CD8-positive, alpha-beta memory T cell (primary cell): ENCODE measurements around the gene DNM3. TPM values are rescaled to one million over a fixed set of nuclear protein-coding genes. Genes with fewer than 3 reads are reported as not detected.
"Not testable (repeated sequence)": the region's sequence is repeated elsewhere in the genome, so short reads cannot be mapped to it uniquely, and the experiment has no call there.

Experiments
- CTCF ChIA-PET: fragments of 350-600 bp; sonication (Branson Sonifier 250); formaldehyde crosslinking; loops from one replicate; lab custom pipeline; 2021; ENCODE audit warnings: antibody characterized with exemption; lab: Charles Lee
- POLR2A ChIA-PET: fragments of 350-600 bp; sonication (Branson Sonifier 250); formaldehyde crosslinking; loops from one replicate; lab custom pipeline; 2021; ENCODE audit warnings: antibody characterized with exemption; lab: Charles Lee
- DNase-seq, 5 donors: peaks; one replicate each; pipeline versions ENCODE4 v3.0.0 to v3.0.0-alpha.2; 2020 to 2022; ENCODE audit warnings: mixed read lengths in 1 of 5
- H3K27ac ChIP-seq: one replicate; pipeline ENCODE4 v1.7.0; 2013; ENCODE audit warnings: low read depth, mild to moderate bottlenecking, low read length, moderate library complexity
- H3K27me3 ChIP-seq: 2 replicates; pipeline ENCODE4 v1.7.0; 2013; ENCODE audit warnings: low read length, mild to moderate bottlenecking; ENCODE audit not compliant: insufficient read depth, poor library complexity, severe bottlenecking
- H3K36me3 ChIP-seq: 2 replicates; pipeline ENCODE4 v1.7.0; 2013; ENCODE audit warnings: mild to moderate bottlenecking, low read length, moderate library complexity; ENCODE audit not compliant: insufficient read depth
- H3K4me1 ChIP-seq: 2 replicates; pipeline ENCODE4 v1.7.0; 2013; ENCODE audit warnings: mild to moderate bottlenecking, low read length, moderate library complexity; ENCODE audit not compliant: insufficient read depth
- H3K4me3 ChIP-seq: 2 replicates; pipeline ENCODE4 v1.7.0; 2013; ENCODE audit warnings: mild to moderate bottlenecking, low read length
- H3K9me3 ChIP-seq: 2 replicates; pipeline ENCODE4 v1.7.0; 2013; ENCODE audit warnings: mild to moderate bottlenecking, low read length
- H3K27ac Mint-ChIP-seq, 8 donors: one replicate each; pipeline ENCODE4 v1.8.0; 2020 to 2021; ENCODE audit warnings: mixed read lengths in 8 of 8, mild to moderate bottlenecking in 6 of 8, inconsistent platforms in 3 of 8, moderate library complexity in 3 of 8
- H3K27me3 Mint-ChIP-seq, 2 donors: one replicate each; pipeline ENCODE4 v1.8.0; 2020 to 2021; ENCODE audit warnings: mixed read lengths in 2 of 2, mild to moderate bottlenecking in 1 of 2, moderate library complexity in 1 of 2
- H3K36me3 Mint-ChIP-seq, 3 donors: one replicate each; pipeline ENCODE4 v1.8.0; 2020 to 2021; ENCODE audit warnings: mixed read lengths in 3 of 3, inconsistent platforms in 1 of 3, mild to moderate bottlenecking in 1 of 3
- H3K4me1 Mint-ChIP-seq, 3 donors: one replicate each; pipeline ENCODE4 v1.8.0; 2020 to 2021; ENCODE audit warnings: mixed read lengths in 3 of 3, inconsistent platforms in 1 of 3, mild to moderate bottlenecking in 1 of 3
- H3K4me3 Mint-ChIP-seq, 7 donors: one replicate each; pipeline ENCODE4 v1.8.0; 2020 to 2021; ENCODE audit warnings: mixed read lengths in 7 of 7, mild to moderate bottlenecking in 6 of 7, moderate library complexity in 4 of 7, inconsistent platforms in 2 of 7
- H3K9me3 Mint-ChIP-seq, 5 donors: one replicate each; pipeline ENCODE4 v1.8.0; 2020 to 2022; ENCODE audit warnings: mixed read lengths in 5 of 5, mild to moderate bottlenecking in 3 of 5, moderate library complexity in 2 of 5, inconsistent platforms in 1 of 5
- polyA plus RNA-seq: library from polyadenylated mRNA; unstranded; fragments of 300-500 nt; fragmentation: Illumina TruSeq; gene quantifications from one replicate; pipeline ENCODE4 v1.2.3, GENCODE V29; 2021
- total RNA-seq, 2 experiments: library from RNA; stranded (reverse); gene quantifications; one replicate each; pipeline ENCODE4 v1.2.3, GENCODE V29; 2021

DNM3 gene
- total and polyA plus RNA-seq, 3 experiments from 2014 or later, result 0.29 to 0.64 (median 0.59) TPM

GRCh38 chr1:172019976-172020375 lies 178.7 kb downstream of the DNM3 start:
- no peak for DNase-seq
- Histone ChIP-seq H3K4me1 (no peaks in the 10 kb centered on the region), H3K4me3 (no peak overlapping the region), H3K9me3 (no peaks in the 10 kb centered on the region), H3K36me3 (no peaks in the 10 kb centered on the region), H3K27me3 (no peaks in the 10 kb centered on the region), H3K27ac (no peak overlapping the region)
- Mint-ChIP-seq H3K27me3 (peaks cover 13 to 52% of the 10 kb centered on the region in 2 donors), H3K4me1 (no peaks in the 10 kb centered on the region), H3K9me3 (peaks cover 0 to 6% (median 2%) of the 10 kb centered on the region in 5 donors), H3K36me3 (peaks cover 0 to 4% (median 0%) of the 10 kb centered on the region in 3 donors), H3K27ac (no peak overlapping the region), H3K4me3 (no peak overlapping the region)
- ChIA-PET CTCF (no interaction called here), POLR2A (no interaction called here)

GRCh38 chr1:172024516-172024915 lies 183.2 kb downstream of the DNM3 start:
- ChIA-PET POLR2A (no interaction called here), CTCF (no interaction called here)
- no peak overlapping the region for H3K4me3 ChIP-seq
- H3K4me1 ChIP-seq, result no peaks in the 10 kb centered on the region
- no peak overlapping the region for H3K27ac ChIP-seq
- DNase-seq, result no peak
- H3K9me3 ChIP-seq, result no peaks in the 10 kb centered on the region
- no peaks in the 10 kb centered on the region for H3K36me3 ChIP-seq
- no peak overlapping the region for H3K4me3 Mint-ChIP-seq
- no peaks in the 10 kb centered on the region for H3K4me1 Mint-ChIP-seq
- H3K27me3 ChIP-seq, result no peaks in the 10 kb centered on the region
- H3K36me3 Mint-ChIP-seq, result no peaks in the 10 kb centered on the region
- no peaks in the 10 kb centered on the region for H3K9me3 Mint-ChIP-seq
- no peak overlapping the region for H3K27ac Mint-ChIP-seq
- peaks cover 7 to 43% of the 10 kb centered on the region in 2 donors for H3K27me3 Mint-ChIP-seq

GRCh38 chr1:172024944-172025738 lies 183.8 kb downstream of the DNM3 start:
- H3K27ac Mint-ChIP-seq, H3K4me3 ChIP-seq, H3K27ac ChIP-seq, CTCF ChIA-PET, DNase-seq, H3K9me3 Mint-ChIP-seq, H3K27me3 ChIP-seq, POLR2A ChIA-PET, H3K9me3 ChIP-seq, H3K36me3 ChIP-seq, H3K36me3 Mint-ChIP-seq, H3K4me3 Mint-ChIP-seq, H3K4me1 Mint-ChIP-seq, H3K4me1 ChIP-seq: not testable (repeated sequence)
- peaks cover 7 to 37% of the 10 kb centered on the region in 2 donors for H3K27me3 Mint-ChIP-seq

GRCh38 chr1:172040466-172040865 lies 199.2 kb downstream of the DNM3 start:
- Mint-ChIP-seq H3K4me3 (no peak overlapping the region), H3K9me3 (peaks cover 0 to 3% (median 0%) of the 10 kb centered on the region in 5 donors), H3K36me3 (peaks cover 0 to 11% (median 4%) of the 10 kb centered on the region in 3 donors), H3K27me3 (peaks cover 0 to 2% of the 10 kb centered on the region in 2 donors), H3K4me1 (peaks cover 11 to 14% (median 13%) of the 10 kb centered on the region in 3 donors), H3K27ac (no peak overlapping the region)
- H3K4me3 ChIP-seq, result no peak overlapping the region
- H3K4me1 ChIP-seq, result no peaks in the 10 kb centered on the region
- POLR2A ChIA-PET, result no interaction called here
- H3K27me3 ChIP-seq, result no peaks in the 10 kb centered on the region
- no peak for DNase-seq
- H3K27ac ChIP-seq, result no peak overlapping the region
- CTCF ChIA-PET, result no interaction called here
- no peaks in the 10 kb centered on the region for H3K9me3 ChIP-seq
- H3K36me3 ChIP-seq, result no peaks in the 10 kb centered on the region

GRCh38 chr1:172041102-172041501 lies 199.8 kb downstream of the DNM3 start:
- no peaks in the 10 kb centered on the region for H3K27me3 ChIP-seq
- Mint-ChIP-seq H3K36me3 (peaks cover 0 to 11% (median 4%) of the 10 kb centered on the region in 3 donors), H3K4me1 (peaks cover 11 to 14% (median 13%) of the 10 kb centered on the region in 3 donors), H3K4me3 (no peak overlapping the region), H3K27me3 (peaks cover 0 to 2% of the 10 kb centered on the region in 2 donors), H3K27ac (no peak overlapping the region), H3K9me3 (peaks cover 0 to 3% (median 0%) of the 10 kb centered on the region in 5 donors)
- POLR2A ChIA-PET, result no interaction called here
- no peak overlapping the region for H3K27ac ChIP-seq
- no peak for DNase-seq
- H3K36me3 ChIP-seq, result no peaks in the 10 kb centered on the region
- CTCF ChIA-PET, result interaction anchor here (0.9 kb wide), 1 partner anchor 402 kb away, joined by 3 read pairs; no protein-coding TSS in a partner anchor
- H3K4me3 ChIP-seq, result no peak overlapping the region
- H3K9me3 ChIP-seq, result no peaks in the 10 kb centered on the region
- no peaks in the 10 kb centered on the region for H3K4me1 ChIP-seq

GRCh38 chr1:172041742-172042141 lies 200.4 kb downstream of the DNM3 start:
- peaks cover 11 to 14% (median 13%) of the 10 kb centered on the region in 3 donors for H3K4me1 Mint-ChIP-seq
- no peak overlapping the region for H3K4me3 Mint-ChIP-seq
- H3K36me3 Mint-ChIP-seq, result peaks cover 0 to 11% (median 4%) of the 10 kb centered on the region in 3 donors
- peaks cover 0 to 2% of the 10 kb centered on the region in 2 donors for H3K27me3 Mint-ChIP-seq
- no peaks in the 10 kb centered on the region for H3K4me1 ChIP-seq
- no peak overlapping the region for H3K27ac ChIP-seq
- ChIA-PET POLR2A (no interaction called here), CTCF (interaction anchor here (0.9 kb wide), 1 partner anchor 402 kb away, joined by 3 read pairs; no protein-coding TSS in a partner anchor)
- no peak for DNase-seq
- no peak overlapping the region for H3K27ac Mint-ChIP-seq
- H3K27me3 ChIP-seq, result no peaks in the 10 kb centered on the region
- H3K4me3 ChIP-seq, result no peak overlapping the region
- peaks cover 0 to 3% (median 0%) of the 10 kb centered on the region in 5 donors for H3K9me3 Mint-ChIP-seq
- no peaks in the 10 kb centered on the region for H3K9me3 ChIP-seq
- no peaks in the 10 kb centered on the region for H3K36me3 ChIP-seq

GRCh38 chr1:172043900-172044299 lies 202.6 kb downstream of the DNM3 start:
- no peak for DNase-seq
- Mint-ChIP-seq H3K4me1 (peaks cover 11 to 14% (median 13%) of the 10 kb centered on the region in 3 donors), H3K9me3 (peaks cover 0 to 3% (median 0%) of the 10 kb centered on the region in 5 donors), H3K4me3 (no peak overlapping the region), H3K27me3 (peaks cover 0 to 2% of the 10 kb centered on the region in 2 donors), H3K27ac (no peak overlapping the region), H3K36me3 (peaks cover 0 to 10% (median 4%) of the 10 kb centered on the region in 3 donors)
- Histone ChIP-seq H3K9me3 (no peaks in the 10 kb centered on the region), H3K27ac (no peak overlapping the region), H3K36me3 (no peaks in the 10 kb centered on the region), H3K4me1 (no peaks in the 10 kb centered on the region), H3K4me3 (no peak overlapping the region), H3K27me3 (no peaks in the 10 kb centered on the region)
- POLR2A ChIA-PET, result no interaction called here
- CTCF ChIA-PET, result interaction anchor here (1.4 kb wide), 1 partner anchor 10 kb away, joined by 4 read pairs; no protein-coding TSS in a partner anchor

- ChIA-PET POLR2A (no interaction called here), CTCF (no interaction called here)
- Mint-ChIP-seq H3K4me1 (no peaks in the 10 kb centered on the region), H3K27me3 (no peaks in the 10 kb centered on the region), H3K27ac (no peak overlapping the region), H3K4me3 (no peak overlapping the region), H3K36me3 (peaks cover 0 to 6% (median 1%) of the 10 kb centered on the region in 3 donors), H3K9me3 (no peaks in the 10 kb centered on the region)
- H3K27ac ChIP-seq, result no peak overlapping the region
- H3K4me1 ChIP-seq, result no peaks in the 10 kb centered on the region
- no peaks in the 10 kb centered on the region for H3K36me3 ChIP-seq
- no peak for DNase-seq
- no peaks in the 10 kb centered on the region for H3K27me3 ChIP-seq
- no peak overlapping the region for H3K4me3 ChIP-seq
- H3K9me3 ChIP-seq, result no peaks in the 10 kb centered on the region
Measured at GRCh38 chr1:172051898-172052297, 210.6 kb downstream of the DNM3 start.
